C4-2B (cell line): Measurements from ENCODE around the gene PLEKHG4.

ENCODE experiments used
- H3K27ac ChIP-seq: fragments of 450-650 bp; 2 replicates; pipeline ENCODE4 v1.5.1; 2017
- CTCF ChIP-seq: fragments of 450-650 bp; conservative IDR thresholded peaks from 2 replicates; pipeline ENCODE4 v1.5.1; 2017; ENCODE audit warnings: mild to moderate bottlenecking
- ZFX ChIP-seq: fragments of 450-650 bp; IDR thresholded peaks from 2 replicates; pipeline ENCODE4 v1.6.1; 2017

PLEKHG4 gene

GRCh38 chr16:67258161-67258835, 21.0 kb upstream of the PLEKHG4 start:
- no peak overlapping the region for H3K27ac ChIP-seq
- no peak for TF ChIP-seq CTCF
- TF ChIP-seq ZFX: no peak

- H3K27ac ChIP-seq: no peak overlapping the region
- TF ChIP-seq CTCF (no peak), ZFX (no peak)
Measured at GRCh38 chr16:67259705-67260104, 19.6 kb upstream of the PLEKHG4 start.

- H3K27ac ChIP-seq: no peak overlapping the region
- TF ChIP-seq CTCF (peak; percentile 74), ZFX (no peak)
Measured at GRCh38 chr16:67260426-67261063, 18.8 kb upstream of the PLEKHG4 start.

GRCh38 chr16:67263201-67263600, 16.1 kb upstream of the PLEKHG4 start:
- no peak for TF ChIP-seq ZFX
- no peak overlapping the region for H3K27ac ChIP-seq

GRCh38 chr16:67264277-67264676, 15.1 kb upstream of the PLEKHG4 start:
- no peak for TF ChIP-seq CTCF
- no peak for TF ChIP-seq ZFX

GRCh38 chr16:67264866-67265265, 14.5 kb upstream of the PLEKHG4 start:
- no peak for TF ChIP-seq ZFX
- no peak for TF ChIP-seq CTCF
- no peak overlapping the region for H3K27ac ChIP-seq

More at GRCh38 chr16:67264277-67264676, 15.1 kb upstream of the PLEKHG4 start:
- no peak overlapping the region for H3K27ac ChIP-seq

GRCh38 chr16:67265834-67266233, 13.5 kb upstream of the PLEKHG4 start:
- H3K27ac ChIP-seq: no peak overlapping the region
- TF ChIP-seq ZFX (no peak), CTCF (no peak)
